ENCODE data around the gene DLGAP1.

Gene DLGAP1

GRCh38 chr18:4256766-4257417 is 198.2 kb downstream of the DLGAP1 start:
- DNase-seq (ENCODE audit: low spot score), result no peak
- in situ Hi-C loops (cut with MboI; ENCODE audit: low sequenced_read_pairs, unreplicated experiment), result no loop called here
- no peak for TF ChIP-seq CTCF (IDR thresholded peaks at IDR 0.05; ENCODE audit: borderline replicate concordance, control extremely low read depth, extremely low read depth, insufficient read depth, missing control alignments)

- no peak for DNase-seq (ENCODE audit: low spot score)
- in situ Hi-C loops (cut with MboI; ENCODE audit: low sequenced_read_pairs, unreplicated experiment), result no loop called here
- TF ChIP-seq CTCF (IDR thresholded peaks at IDR 0.05; ENCODE audit: borderline replicate concordance, control extremely low read depth, extremely low read depth, insufficient read depth, missing control alignments), result no peak
Observed at GRCh38 chr18:4254840-4255239, 200.3 kb downstream of the DLGAP1 start.

- in situ Hi-C loops (cut with MboI; ENCODE audit: low sequenced_read_pairs, unreplicated experiment), result no loop called here
- no peak for TF ChIP-seq CTCF (IDR thresholded peaks at IDR 0.05; ENCODE audit: borderline replicate concordance, control extremely low read depth, extremely low read depth, insufficient read depth, missing control alignments)
- no peak for DNase-seq (ENCODE audit: low spot score)
Observed at GRCh38 chr18:4252829-4253228, 202.3 kb downstream of the DLGAP1 start.

GRCh38 chr18:4251873-4252272 is 203.2 kb downstream of the DLGAP1 start:
- TF ChIP-seq CTCF (IDR thresholded peaks at IDR 0.05; ENCODE audit: borderline replicate concordance, control extremely low read depth, extremely low read depth, insufficient read depth, missing control alignments), result no peak
- in situ Hi-C loops (cut with MboI; ENCODE audit: low sequenced_read_pairs, unreplicated experiment), result no loop called here
- DNase-seq (ENCODE audit: low spot score), result no peak

GRCh38 chr18:4251206-4251605 is 203.9 kb downstream of the DLGAP1 start:
- in situ Hi-C loops (cut with MboI; ENCODE audit: low sequenced_read_pairs, unreplicated experiment), result no loop called here

GRCh38 chr18:4250141-4250540 is 205.0 kb downstream of the DLGAP1 start:
- no peak for DNase-seq (ENCODE audit: low spot score)
- in situ Hi-C loops (cut with MboI; ENCODE audit: low sequenced_read_pairs, unreplicated experiment), result no loop called here
- no peak for TF ChIP-seq CTCF (IDR thresholded peaks at IDR 0.05; ENCODE audit: borderline replicate concordance, control extremely low read depth, extremely low read depth, insufficient read depth, missing control alignments)

More at GRCh38 chr18:4251206-4251605, 203.9 kb downstream of the DLGAP1 start:
- TF ChIP-seq CTCF (IDR thresholded peaks at IDR 0.05; ENCODE audit: borderline replicate concordance, control extremely low read depth, extremely low read depth, insufficient read depth, missing control alignments), result no peak
- DNase-seq (ENCODE audit: low spot score), result no peak
